Inferior parietal cortex (tissue), 1 donor: Measurements from ENCODE around the gene PDIA4.

Source experiments
- DNase-seq: peaks from one replicate; pipeline ENCODE4 v3.0.0-alpha.2; 2016; ENCODE audit errors: extremely low spot score

Gene PDIA4

GRCh38 chr7:148967602-148968001 lies 60.7 kb downstream of the PDIA4 start:
- no peak for DNase-seq

- DNase-seq = no peak
Measured at GRCh38 chr7:148967032-148967372, 61.3 kb downstream of the PDIA4 start.

GRCh38 chr7:148964483-148965267 lies 63.6 kb downstream of the PDIA4 start:
- DNase-seq = no peak

- peak; percentile 49 for DNase-seq
Measured at GRCh38 chr7:148963583-148964482, 64.5 kb downstream of the PDIA4 start.

GRCh38 chr7:148962823-148963582 lies 65.3 kb downstream of the PDIA4 start:
- DNase-seq = peak; percentile 89

GRCh38 chr7:148962440-148962822 lies 65.9 kb downstream of the PDIA4 start:
- no peak for DNase-seq

GRCh38 chr7:148959726-148960125 lies 68.6 kb downstream of the PDIA4 start:
- no peak for DNase-seq

- no peak for DNase-seq
Measured at GRCh38 chr7:148958061-148958460, 70.2 kb downstream of the PDIA4 start.

- DNase-seq = no peak
Measured at GRCh38 chr7:148954766-148955165, 73.5 kb downstream of the PDIA4 start.

- no peak for DNase-seq
Measured at GRCh38 chr7:148953676-148954075, 74.6 kb downstream of the PDIA4 start.
